MCF 10A (cell line): ENCODE measurements around the gene ASTN1. TPM values are rescaled to one million over a fixed set of nuclear protein-coding genes. Genes with fewer than 3 reads are reported as not detected.

Experiments used
- BruUV-seq: library from RNA; stranded (reverse); fragments of 400-500 nt; replicated peaks from 2 replicates; lab custom pipeline; 2021; lab: Mats Ljungman, UMichigan
- CTCF ChIA-PET: fragments of 300-600 bp; sonication (Branson Sonifier 250); formaldehyde crosslinking; extraction: SDS; loops from one replicate; lab custom pipeline; 2021; ENCODE audit warnings: antibody characterized with exemption, inconsistent platforms; lab: Yijun Ruan, JAX
- POLR2A ChIA-PET: fragments of 300-600, 350-650 bp; sonication (Branson Sonifier 250); formaldehyde crosslinking; extraction: SDS; loops from one replicate; lab custom pipeline; 2020; ENCODE audit warnings: antibody characterized with exemption, inconsistent platforms; lab: Yijun Ruan, JAX
- DNase-seq: peaks from one replicate; pipeline ENCODE4 v3.0.0-alpha.2; 2018; ENCODE audit not compliant: unreplicated experiment
- H3K27ac Mint-ChIP-seq: one replicate; pipeline ENCODE4 v1.8.0; 2022; ENCODE audit warnings: mild to moderate bottlenecking, low read depth, mixed read lengths; ENCODE audit not compliant: unreplicated experiment
- H3K27me3 Mint-ChIP-seq: one replicate; pipeline ENCODE4 v1.8.0; 2022; ENCODE audit warnings: mixed read lengths; ENCODE audit not compliant: insufficient read depth, unreplicated experiment
- H3K36me3 Mint-ChIP-seq: one replicate; pipeline ENCODE4 v1.8.0; 2022; ENCODE audit warnings: mild to moderate bottlenecking, moderate library complexity, mixed read lengths; ENCODE audit not compliant: insufficient read depth, unreplicated experiment
- H3K4me1 Mint-ChIP-seq: one replicate; pipeline ENCODE4 v1.8.0; 2022; ENCODE audit warnings: mixed read lengths; ENCODE audit not compliant: insufficient read depth, unreplicated experiment
- H3K4me3 Mint-ChIP-seq: one replicate; pipeline ENCODE4 v1.8.0; 2022; ENCODE audit warnings: mild to moderate bottlenecking, moderate library complexity, mixed read lengths; ENCODE audit not compliant: unreplicated experiment
- H3K9me3 Mint-ChIP-seq: one replicate; pipeline ENCODE4 v1.8.0; 2022; ENCODE audit warnings: mixed read lengths; ENCODE audit not compliant: unreplicated experiment
- CTCF ChIP-seq: fragments of 200-600 bp; IDR thresholded peaks from one replicate; pipeline ENCODE4 v1.8.0; 2022; ENCODE audit warnings: antibody characterized with exemption, mild to moderate bottlenecking; ENCODE audit not compliant: unreplicated experiment
- intact Hi-C: fragments of 100-400 bp; cut with micrococcal nuclease; formaldehyde crosslinking; loops from 2 replicates; pipeline ENCODE4 v1.14.1; 2022
- total RNA-seq: library from RNA; stranded (reverse); gene quantifications from 2 replicates; pipeline ENCODE4 v1.2.3, GENCODE V29; 2022

The ASTN1 gene
- total RNA-seq, 1 experiment from 2014 or later: not detected

GRCh38 chr1:177145106-177146070 is 19.1 kb downstream of the ASTN1 start:
- TF ChIP-seq CTCF: no peak
- intact Hi-C loops: no loop called here
- ChIA-PET CTCF (interaction anchor here (0.5 to 1.4 kb wide), 5 partner anchors 36 to 1867 kb away, joined by 3 to 6 read pairs (median 3); no protein-coding TSS in a partner anchor), POLR2A (no interaction called here)
- Mint-ChIP-seq H3K4me3 (no peak overlapping the region), H3K36me3 (no peaks in the 10 kb centered on the region), H3K27ac (no peak overlapping the region), H3K9me3 (no peaks in the 10 kb centered on the region), H3K4me1 (no peaks in the 10 kb centered on the region), H3K27me3 (peaks cover 12% of the 10 kb centered on the region)
- DNase-seq: peak; percentile 33
- no TSS peak for BruUV-seq

GRCh38 chr1:177142791-177143271 is 21.7 kb downstream of the ASTN1 start:
- POLR2A ChIA-PET: no interaction called here
- Mint-ChIP-seq H3K36me3 (no peaks in the 10 kb centered on the region), H3K4me3 (no peak overlapping the region), H3K27ac (no peak overlapping the region), H3K27me3 (peaks cover 26% of the 10 kb centered on the region), H3K4me1 (no peaks in the 10 kb centered on the region), H3K9me3 (no peaks in the 10 kb centered on the region)
- no peak for DNase-seq
- TF ChIP-seq CTCF: no peak
- CTCF ChIA-PET: interaction anchor here (0.6 to 1.4 kb wide), 2 partner anchors 40 to 381 kb away, joined by 3 to 8 read pairs; no protein-coding TSS in a partner anchor
- no TSS peak for BruUV-seq
- intact Hi-C loops: no loop called here

- Mint-ChIP-seq H3K36me3 (no peaks in the 10 kb centered on the region), H3K4me1 (no peaks in the 10 kb centered on the region), H3K4me3 (no peak overlapping the region), H3K9me3 (no peaks in the 10 kb centered on the region), H3K27me3 (peaks cover 26% of the 10 kb centered on the region), H3K27ac (no peak overlapping the region)
- CTCF ChIA-PET: interaction anchor here (0.6 to 1.4 kb wide), 2 partner anchors 28 to 40 kb away, joined by 4 to 8 read pairs; no protein-coding TSS in a partner anchor
- intact Hi-C loops: no loop called here
- TF ChIP-seq CTCF: no peak
- no peak for DNase-seq
- POLR2A ChIA-PET: no interaction called here
- no TSS peak for BruUV-seq
Measured at GRCh38 chr1:177142010-177142409, 22.5 kb downstream of the ASTN1 start.

GRCh38 chr1:177138347-177138746 is 26.2 kb downstream of the ASTN1 start:
- ChIA-PET CTCF (interaction anchor here (0.7 to 2.5 kb wide), 7 partner anchors 8 to 239 kb away, joined by 3 to 8 read pairs (median 4); no protein-coding TSS in a partner anchor), POLR2A (no interaction called here)
- H3K4me1 Mint-ChIP-seq: no peaks in the 10 kb centered on the region
- no peak for DNase-seq
- no peaks in the 10 kb centered on the region for H3K9me3 Mint-ChIP-seq
- BruUV-seq: no TSS peak
- peaks cover 39% of the 10 kb centered on the region for H3K27me3 Mint-ChIP-seq
- intact Hi-C loops: no loop called here
- TF ChIP-seq CTCF: no peak
- H3K4me3 Mint-ChIP-seq: no peak overlapping the region
- no peak overlapping the region for H3K27ac Mint-ChIP-seq
- no peaks in the 10 kb centered on the region for H3K36me3 Mint-ChIP-seq
